Mucosa of descending colon (tissue), 3 donors: ENCODE measurements around the gene GARIN3. TPM values are rescaled to one million over a fixed set of nuclear protein-coding genes. Genes with fewer than 3 reads are reported as not detected.

Source experiments
- ATAC-seq: fragments of 200-7000 bp; cut with Tn5 transposase; one replicate; pipeline ENCODE4 v1.9.1; 2020; ENCODE audit warnings: mild to moderate bottlenecking, moderate library complexity
- DNase-seq, 3 donors: peaks; one replicate each; pipeline ENCODE4 v3.0.0-alpha.2; 2020
- H3K36me3 ChIP-seq: fragments of 200-600 bp; one replicate; pipeline ENCODE4 v1.8.0; 2021; ENCODE audit warnings: low read depth, mild to moderate bottlenecking
- H3K4me1 ChIP-seq: fragments of 200-600 bp; one replicate; pipeline ENCODE4 v1.8.0; 2021; ENCODE audit warnings: low read depth, mild to moderate bottlenecking
- H3K4me3 ChIP-seq: fragments of 200-600 bp; one replicate; pipeline ENCODE4 v1.8.0; 2021; ENCODE audit warnings: mild to moderate bottlenecking
- H3K9me3 ChIP-seq: fragments of 200-600 bp; one replicate; pipeline ENCODE4 v1.8.0; 2021; ENCODE audit warnings: mild to moderate bottlenecking
- intact Hi-C, 2 donors: fragments of 100-400 bp; cut with DNase I in 1 of 2; cut with micrococcal nuclease in 1 of 2; formaldehyde crosslinking; loops; one replicate each; pipeline versions ENCODE4 v1.11.0 to v1.11.1; 2022; cut with DNase I, micrococcal nuclease
- total RNA-seq, 3 donors: library from RNA; stranded (reverse); fragmentation: NEBNext Ultra II Directional in 2 of 3; extraction: Animal tissue kit (Norgen Biotek cat#: 25700) in 2 of 3; gene quantifications; one replicate each; pipeline versions ENCODE4 v1.2.1 to v1.2.4, GENCODE V29; 2021 to 2023
- TF ChIP-seq, protein P1 (sequence below): fragments of 200-600 bp; IDR thresholded peaks from one replicate; pipeline ENCODE4 v1.8.0; 2022; ENCODE audit warnings: antibody characterized with exemption, mild to moderate bottlenecking
- donor health status: DM: no; HTN: no; CAD: no; lungs with moderate emphysema.
- donor health status: DM: no; HTN: no; CAD: no.
- donor health status: DM: no; HTN: yes; CAD: no.

GARIN3 gene
- total RNA-seq, 3 donors from 2014 or later, result not detected

DNA sequence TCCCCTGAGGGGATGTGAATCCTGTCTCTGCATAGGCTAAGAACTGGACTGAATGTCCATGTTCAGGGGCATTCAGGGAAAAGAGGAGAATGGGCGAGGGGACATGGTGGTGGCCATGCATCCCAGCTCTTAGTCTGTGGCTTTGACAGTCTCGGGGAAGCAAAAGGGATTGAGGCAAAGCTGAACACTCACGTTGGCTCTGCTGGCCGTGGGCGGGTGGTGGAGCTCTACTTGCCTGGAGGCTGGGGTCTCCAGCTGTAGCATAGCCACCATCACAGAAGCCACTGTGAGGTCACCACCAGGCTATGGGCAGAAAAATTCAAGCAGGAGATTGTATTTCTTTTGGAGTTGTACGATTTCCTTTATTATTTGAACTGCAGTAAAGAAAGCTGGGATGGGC lies 4.1 kb downstream of the GARIN3 start:
- H3K9me3 ChIP-seq, result no peaks in the 10 kb centered on the region
- ATAC-seq, result no peak
- H3K4me3 ChIP-seq, result no peak overlapping the region
- intact Hi-C loops, result no loop called here
- TF ChIP-seq, protein P1, sequence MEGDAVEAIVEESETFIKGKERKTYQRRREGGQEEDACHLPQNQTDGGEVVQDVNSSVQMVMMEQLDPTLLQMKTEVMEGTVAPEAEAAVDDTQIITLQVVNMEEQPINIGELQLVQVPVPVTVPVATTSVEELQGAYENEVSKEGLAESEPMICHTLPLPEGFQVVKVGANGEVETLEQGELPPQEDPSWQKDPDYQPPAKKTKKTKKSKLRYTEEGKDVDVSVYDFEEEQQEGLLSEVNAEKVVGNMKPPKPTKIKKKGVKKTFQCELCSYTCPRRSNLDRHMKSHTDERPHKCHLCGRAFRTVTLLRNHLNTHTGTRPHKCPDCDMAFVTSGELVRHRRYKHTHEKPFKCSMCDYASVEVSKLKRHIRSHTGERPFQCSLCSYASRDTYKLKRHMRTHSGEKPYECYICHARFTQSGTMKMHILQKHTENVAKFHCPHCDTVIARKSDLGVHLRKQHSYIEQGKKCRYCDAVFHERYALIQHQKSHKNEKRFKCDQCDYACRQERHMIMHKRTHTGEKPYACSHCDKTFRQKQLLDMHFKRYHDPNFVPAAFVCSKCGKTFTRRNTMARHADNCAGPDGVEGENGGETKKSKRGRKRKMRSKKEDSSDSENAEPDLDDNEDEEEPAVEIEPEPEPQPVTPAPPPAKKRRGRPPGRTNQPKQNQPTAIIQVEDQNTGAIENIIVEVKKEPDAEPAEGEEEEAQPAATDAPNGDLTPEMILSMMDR, result no peak
- DNase-seq, result no peak
- H3K36me3 ChIP-seq, result no peaks in the 10 kb centered on the region
- no peaks in the 10 kb centered on the region for H3K4me1 ChIP-seq

- no peak for ATAC-seq
- Histone ChIP-seq H3K4me1 (no peaks in the 10 kb centered on the region), H3K9me3 (no peaks in the 10 kb centered on the region), H3K36me3 (no peaks in the 10 kb centered on the region), H3K4me3 (no peak overlapping the region)
- TF ChIP-seq, protein P1, result no peak
- intact Hi-C loops, result no loop called here
- DNase-seq, result no peak
These were observed 6.1 kb downstream of the GARIN3 start for GRCh38 chr5:157160001-157160400.

DNA sequence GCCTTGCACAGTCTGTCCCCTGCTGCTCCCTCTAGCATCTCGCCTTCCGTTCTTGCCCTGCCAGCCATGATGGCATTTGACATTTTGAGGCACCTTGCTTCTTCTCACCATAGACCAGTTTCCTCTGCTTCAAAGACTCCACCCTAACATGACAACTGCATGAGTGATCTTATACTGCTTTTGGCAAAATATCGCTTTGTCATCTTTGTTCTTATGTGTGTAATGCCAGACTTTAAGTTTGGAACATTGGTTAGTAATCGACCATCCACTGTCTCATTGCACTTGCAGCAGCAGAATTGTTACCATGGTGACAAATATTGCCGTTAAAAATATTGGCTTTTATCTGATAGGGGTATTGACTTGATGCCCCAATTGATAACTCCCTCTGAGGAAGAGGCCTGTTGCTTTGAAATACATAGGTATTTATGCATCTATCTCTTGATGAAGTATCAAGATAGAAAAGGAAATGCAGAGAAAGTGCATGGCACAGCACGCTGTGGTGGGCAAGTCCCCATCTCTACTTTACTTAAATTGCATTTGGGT lies 6.8 kb downstream of the GARIN3 start:
- H3K4me1 ChIP-seq, result no peaks in the 10 kb centered on the region
- no peak overlapping the region for H3K4me3 ChIP-seq
- TF ChIP-seq, protein P1, result no peak
- DNase-seq (no peak), ATAC-seq (no peak)
- H3K36me3 ChIP-seq, result no peaks in the 10 kb centered on the region
- no peaks in the 10 kb centered on the region for H3K9me3 ChIP-seq
- intact Hi-C loops, result no loop called here

DNA sequence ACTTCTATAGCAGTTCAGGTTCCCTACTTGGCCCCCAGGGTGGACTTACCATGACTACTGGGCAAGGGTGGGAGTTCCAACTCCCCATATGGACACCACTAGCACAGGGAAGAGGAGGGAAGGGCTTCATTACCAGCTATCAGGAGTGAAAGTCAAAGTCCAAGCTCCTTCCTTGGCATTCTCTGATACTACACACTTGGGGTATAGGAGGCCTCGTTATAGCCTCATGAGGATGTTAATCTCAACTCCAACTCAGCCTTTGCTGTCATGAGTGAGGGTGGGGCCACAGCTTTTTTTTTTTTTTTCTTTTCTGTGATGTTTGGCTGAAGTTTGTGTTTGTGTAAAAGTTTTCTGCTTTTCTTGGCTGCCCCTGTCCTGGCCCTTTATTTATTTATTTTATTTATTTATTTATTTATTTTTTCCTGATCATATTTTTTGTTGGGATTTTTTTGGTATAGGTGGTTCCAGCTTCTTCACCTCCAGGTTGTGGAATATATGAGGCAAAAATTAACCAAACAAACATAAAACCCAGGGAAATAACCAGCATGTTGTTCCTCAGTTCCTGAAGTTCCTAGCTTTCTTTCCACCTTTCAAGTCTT lies 8.7 kb downstream of the GARIN3 start:
- H3K4me3 ChIP-seq, result no peak overlapping the region
- no peak for DNase-seq
- H3K4me1 ChIP-seq, result no peaks in the 10 kb centered on the region
- H3K36me3 ChIP-seq, result no peaks in the 10 kb centered on the region
- intact Hi-C loops, result no loop called here
- TF ChIP-seq, protein P1, result no peak
- H3K9me3 ChIP-seq, result no peaks in the 10 kb centered on the region
- ATAC-seq, result no peak

DNA sequence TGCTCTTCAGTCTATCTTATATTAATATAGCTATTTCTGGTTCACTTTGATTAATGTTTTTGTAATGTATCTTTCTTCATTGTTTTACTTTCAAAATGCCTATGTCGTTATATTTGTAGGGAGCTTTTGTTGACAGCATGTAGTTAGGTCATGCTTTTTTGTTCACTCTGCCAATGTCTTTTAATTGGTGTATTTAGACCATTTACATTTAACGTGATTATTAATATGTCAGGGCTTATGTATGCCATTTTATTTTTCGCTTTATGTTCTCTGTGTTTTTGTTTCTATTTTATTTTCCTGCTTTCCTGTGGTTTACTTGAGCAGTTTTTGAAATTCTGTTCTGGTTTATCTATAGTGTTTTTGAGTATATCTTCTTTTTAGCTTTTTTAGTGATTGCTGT lies 10.8 kb downstream of the GARIN3 start:
- Histone ChIP-seq H3K36me3 (no peaks in the 10 kb centered on the region), H3K9me3 (no peaks in the 10 kb centered on the region), H3K4me1 (no peaks in the 10 kb centered on the region), H3K4me3 (no peak overlapping the region)
- no peak for DNase-seq
- intact Hi-C loops, result no loop called here
- ATAC-seq, result no peak
- TF ChIP-seq, protein P1, result no peak
